HepG2 (cell line): ENCODE data around the gene C3orf18. TPM values are rescaled to one million over a fixed set of nuclear protein-coding genes. Genes with fewer than 3 reads are reported as not detected.

Experiments used
- ATAC-seq: fragments of 200-7000 bp; cut with Tn5 transposase; 3 replicates; pipeline ENCODE4 v1.9.1; 2020; ENCODE audit warnings: mild to moderate bottlenecking, moderate library complexity
- BruUV-seq: library from RNA; stranded (reverse); fragments of 400-500 nt; replicated peaks from 2 replicates; lab custom pipeline; 2021; lab: Mats Ljungman, UMichigan
- CTCF ChIA-PET: fragments of 300-600 bp; formaldehyde crosslinking; extraction: SDS; loops from one replicate; lab custom pipeline; 2021; ENCODE audit warnings: low total read pairs, inconsistent platforms, low intra/inter-chr PET ratio; lab: Yijun Ruan, JAX
- POLR2A ChIA-PET: fragments of 350-600 bp; sonication (Branson Sonifier 250); formaldehyde crosslinking; loops from one replicate; lab custom pipeline; 2020; ENCODE audit warnings: antibody characterized with exemption, inconsistent platforms; lab: Yijun Ruan, JAX
- DNase-seq: peaks from one replicate; pipeline ENCODE4 v3.0.0-alpha.2; 2015; ENCODE audit warnings: low spot score
- FAIRE-seq: peaks from 3 replicates; lab custom pipeline; 2011; peaks lifted over from hg19 to GRCh38; lab: Jason Lieb, UNC
- H2AFZ ChIP-seq: one replicate; pipeline ENCODE4 v1.6.1; 2011; ENCODE audit warnings: low read length, inconsistent platforms
- H3K27ac ChIP-seq: fragments of 300-600 bp; 3 replicates; pipeline ENCODE4 v1.8.0; 2011; ENCODE audit warnings: mixed run types, mild to moderate bottlenecking, mixed read lengths, low read length, inconsistent platforms; ENCODE audit not compliant: insufficient read depth; ENCODE audit errors: extremely low read length
- H3K27me3 ChIP-seq, 2 experiments: fragments of 200-600 bp in 1 of 2; 2 replicates in 1 of 2; 3 replicates in 1 of 2; pipeline versions ENCODE4 v1.6.0 to v1.8.0; 2011; ENCODE audit warnings: low read length in 2 of 2, mild to moderate bottlenecking in 2 of 2, moderate library complexity in 2 of 2, inconsistent platforms in 1 of 2; ENCODE audit not compliant: insufficient read depth in 2 of 2, control insufficient read depth in 1 of 2
- H3K36me3 ChIP-seq, 2 experiments: fragments of 200-600 bp in 1 of 2; replicated peaks in 1 of 2; 2 replicates in 1 of 2; 3 replicates in 1 of 2; pipeline versions ENCODE4 v1.5.1 to v1.8.0; 2011; ENCODE audit warnings: low read length in 2 of 2, inconsistent platforms in 1 of 2; ENCODE audit not compliant: insufficient read depth in 2 of 2, control insufficient read depth in 1 of 2
- H3K4me1 ChIP-seq: 2 replicates; pipeline ENCODE4 v1.5.1; 2012; ENCODE audit warnings: low read length, inconsistent platforms; ENCODE audit not compliant: insufficient read depth
- H3K4me2 ChIP-seq: 2 replicates; pipeline ENCODE4 v1.6.0; 2011; ENCODE audit warnings: low read depth, low read length, inconsistent platforms
- H3K4me3 ChIP-seq, 3 experiments: fragments of 200-600 bp in 1 of 3; sonication (generic), shearing (Covaris generic) in 1 of 3; replicated peaks in 1 of 3; 2 replicates each; pipeline ENCODE4 v1.5.1; 2011 to 2016; ENCODE audit warnings: low read length in 3 of 3, inconsistent platforms in 2 of 3, low read depth in 2 of 3, mild to moderate bottlenecking in 2 of 3, control low read depth in 1 of 3, mixed read lengths in 1 of 3; ENCODE audit not compliant: insufficient read depth in 1 of 3
- H3K79me2 ChIP-seq: one replicate; pipeline ENCODE4 v1.6.1; 2011; ENCODE audit warnings: low read length, inconsistent platforms; ENCODE audit not compliant: insufficient read depth
- H3K9ac ChIP-seq: 2 replicates; pipeline ENCODE4 v1.6.0; 2011; ENCODE audit warnings: mild to moderate bottlenecking, low read depth, low read length, inconsistent platforms; ENCODE audit not compliant: insufficient read depth
- H3K9me3 ChIP-seq: 2 replicates; pipeline ENCODE4 v1.5.1; 2012; ENCODE audit warnings: mild to moderate bottlenecking, low read length
- H4K20me1 ChIP-seq: 2 replicates; pipeline ENCODE4 v1.6.0; 2011; ENCODE audit warnings: inconsistent platforms, mild to moderate bottlenecking, low read length, moderate library complexity; ENCODE audit not compliant: insufficient read depth
- ARID4A ChIP-seq: sonication (generic); formaldehyde crosslinking; IDR thresholded peaks from 2 replicates; pipeline ENCODE4 v1.5.0; 2020; ENCODE audit warnings: mild to moderate bottlenecking, missing genetic modification reagents, borderline replicate concordance
- ELF1 ChIP-seq: sonication (generic); formaldehyde crosslinking; IDR thresholded peaks from 2 replicates; pipeline ENCODE4 v1.4.0; 2020; ENCODE audit warnings: missing genetic modification reagents
- REPIN1 ChIP-seq: sonication (generic); formaldehyde crosslinking; IDR thresholded peaks from 2 replicates; pipeline ENCODE4 v1.8.0; 2022; ENCODE audit warnings: missing genetic modification reagents, low read depth, mild to moderate bottlenecking, borderline replicate concordance
- RFX5 ChIP-seq: IDR thresholded peaks from 2 replicates; pipeline ENCODE4 v1.6.1; 2011; ENCODE audit warnings: low read depth, low read length, improper control_type of control experiment
- TFDP2 ChIP-seq: sonication (generic); formaldehyde crosslinking; IDR thresholded peaks from 2 replicates; pipeline ENCODE4 v1.4.0; 2020; ENCODE audit warnings: missing genetic modification reagents
- UBTF ChIP-seq: sonication (generic); formaldehyde crosslinking; IDR thresholded peaks from 2 replicates; pipeline ENCODE4 v1.4.0; 2020; ENCODE audit warnings: mild to moderate bottlenecking, missing genetic modification reagents
- ZMYM3 ChIP-seq: sonication (generic); formaldehyde crosslinking; IDR thresholded peaks from 2 replicates; pipeline ENCODE4 v1.5.1; 2020; ENCODE audit warnings: mild to moderate bottlenecking, missing genetic modification reagents
- ZNF567 ChIP-seq: sonication (generic); formaldehyde crosslinking; IDR thresholded peaks from 2 replicates; pipeline ENCODE4 v1.8.1; 2023; ENCODE audit warnings: mild to moderate bottlenecking, missing genetic modification reagents, borderline replicate concordance
- ZNF761 ChIP-seq: sonication (generic); formaldehyde crosslinking; conservative IDR thresholded peaks from 2 replicates; pipeline ENCODE4 v1.4.0; 2020; ENCODE audit warnings: mild to moderate bottlenecking, missing genetic modification reagents
- WGBS: methylation state at CpG from one replicate; pipeline ENCODE4 v1.1.6; 2017; ENCODE audit warnings: low lambda C conversion rate; 5-methylcytosine and 5-hydroxymethylcytosine counted together
- in situ Hi-C: cut with HindIII; loops from 2 replicates; pipeline ENCODE4 v1.10.0; 2017; ENCODE audit warnings: low pct_unique_long_range_greater_than_20kb; ENCODE audit not compliant: extremely low pct_ligation_motif_present
- intact Hi-C: fragments of 100-400 bp; cut with micrococcal nuclease; formaldehyde crosslinking; loops from one replicate; pipeline ENCODE4 v1.10.0; 2022; ENCODE audit not compliant: unreplicated experiment
- polyA plus RNA-seq, 8 experiments: library from polyadenylated mRNA; depleted of rRNA in 3 of 8; stranded (reverse) in 7 of 8; unstranded in 1 of 8; fragments of >200 nt; fragmentation: Illumina TruSeq in 4 of 8; extraction: Trizol in 4 of 8; gene quantifications; 2 replicates each; pipeline versions ENCODE4 v1.2.1 to v1.2.3, GENCODE V29; 2011 to 2016; ENCODE audit warnings: low read depth in 4 of 8, missing spikeins in 1 of 8, mixed read lengths in 1 of 8; ENCODE audit not compliant: insufficient read depth in 1 of 8
- total RNA-seq, 5 experiments: library from RNA; depleted of rRNA; stranded (reverse); fragments of >200 nt; fragmentation: Illumina TruSeq; extraction: Trizol; gene quantifications; 2 replicates each; pipeline ENCODE4 v1.2.3, GENCODE V29; 2016; ENCODE audit warnings: low read depth in 1 of 5
- TF ChIP-seq, protein P1 (sequence below): sonication (generic); formaldehyde crosslinking; IDR thresholded peaks from 2 replicates; pipeline ENCODE4 v1.4.0; 2020; ENCODE audit warnings: missing genetic modification reagents

C3orf18 gene
- total and polyA plus RNA-seq, 2 of the 13 experiments (the other 11 are each of a cell fraction or from before 2014, with no cell fraction given) = 1.6 to 4.8 TPM

- TF ChIP-seq TFDP2 (CRISPR knock-in tag) (0 out of 2 replicates have a peak, but pooled peaks have one; percentile 9), ZNF761 (CRISPR knock-in tag) (peak; percentile 7; the same call in 1 of the 2 replicates)
- TF ChIP-seq, protein P1, sequence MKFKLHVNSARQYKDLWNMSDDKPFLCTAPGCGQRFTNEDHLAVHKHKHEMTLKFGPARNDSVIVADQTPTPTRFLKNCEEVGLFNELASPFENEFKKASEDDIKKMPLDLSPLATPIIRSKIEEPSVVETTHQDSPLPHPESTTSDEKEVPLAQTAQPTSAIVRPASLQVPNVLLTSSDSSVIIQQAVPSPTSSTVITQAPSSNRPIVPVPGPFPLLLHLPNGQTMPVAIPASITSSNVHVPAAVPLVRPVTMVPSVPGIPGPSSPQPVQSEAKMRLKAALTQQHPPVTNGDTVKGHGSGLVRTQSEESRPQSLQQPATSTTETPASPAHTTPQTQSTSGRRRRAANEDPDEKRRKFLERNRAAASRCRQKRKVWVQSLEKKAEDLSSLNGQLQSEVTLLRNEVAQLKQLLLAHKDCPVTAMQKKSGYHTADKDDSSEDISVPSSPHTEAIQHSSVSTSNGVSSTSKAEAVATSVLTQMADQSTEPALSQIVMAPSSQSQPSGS (CRISPR knock-in tag) = 0 out of 2 replicates have a peak, but pooled peaks have one; percentile 2
- TF ChIP-seq, all 625 proteins: peak for 32
These were observed 49.2 kb upstream of the C3orf18 start (continued) for GRCh38 chr3:50616770-50617095.

DNA sequence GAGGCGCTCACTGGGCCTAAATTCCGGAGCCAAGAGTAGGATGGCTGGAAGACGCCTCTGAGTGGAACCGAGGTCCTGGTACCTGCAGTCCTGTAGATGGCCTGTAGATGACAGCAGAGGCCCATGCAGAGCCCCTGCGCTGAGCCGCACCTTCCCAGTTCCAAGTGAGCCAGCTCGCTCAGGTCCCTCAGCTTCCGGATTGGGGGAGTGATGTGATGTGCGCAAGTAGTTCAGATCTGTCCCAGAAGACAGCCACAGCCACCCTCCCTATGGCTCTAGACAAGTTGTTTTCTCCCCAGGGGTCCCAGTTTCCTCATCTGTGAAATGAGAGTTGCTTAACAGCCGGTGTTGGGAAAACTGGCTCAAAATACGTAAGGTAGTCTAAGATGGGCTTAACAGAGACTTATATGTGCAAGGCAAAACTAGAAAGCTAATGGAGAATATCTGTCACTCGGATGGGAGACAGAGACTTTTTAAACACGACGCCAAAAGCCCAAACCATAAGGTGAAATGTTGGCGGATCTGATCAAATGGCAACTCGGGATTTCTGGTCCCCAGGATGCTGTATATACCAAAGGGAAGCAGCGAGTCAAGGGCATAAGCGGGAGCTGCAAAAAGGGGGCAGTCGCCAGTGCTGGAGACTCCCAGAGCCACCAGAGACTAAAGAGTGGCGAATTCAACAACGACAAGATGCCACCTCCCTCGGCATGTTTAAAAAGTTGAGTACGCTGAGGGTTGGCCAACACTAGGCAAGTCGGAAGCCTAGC is 48.6 kb upstream of the C3orf18 start:
- H3K27ac ChIP-seq = peak overlapping the region; percentile 20
- peak overlapping the region; percentile 19; the same call in 1 of the 2 replicates for H3K9ac ChIP-seq
- intact Hi-C loops (loop anchor here (1.0 to 10.0 kb wide), 3 partner anchors 36 to 756 kb away; no protein-coding TSS in a partner anchor), in situ Hi-C loops (loop anchor here (5.0 kb wide), 2 partner anchors 36 to 756 kb away; no protein-coding TSS in a partner anchor)
- H3K9me3 ChIP-seq = no peaks in the 10 kb centered on the region
- H3K79me2 ChIP-seq = peaks cover 7% of the 10 kb centered on the region
- H3K4me2 ChIP-seq = peak overlapping the region; percentile 99
- ATAC-seq (peak; percentile 56), FAIRE-seq (peak; percentile 81), DNase-seq (peak; percentile 74)
- CTCF ChIA-PET = interaction anchor here (0.6 to 8.0 kb wide), 7 partner anchors 36 to 773 kb away, joined by 3 to 182 read pairs (median 8); partner anchors contain the start of gene HEMK1
- H3K4me1 ChIP-seq = peaks cover 53% of the 10 kb centered on the region
- TSS peak; percentile 57 for BruUV-seq
- no peaks in the 10 kb centered on the region for H3K36me3 ChIP-seq
- no peak overlapping the region for H2AFZ ChIP-seq
- peak overlapping the region; percentile 68 to 79 (median 69) for H3K4me3 ChIP-seq
- no peaks in the 10 kb centered on the region for H4K20me1 ChIP-seq
- H3K27me3 ChIP-seq = peaks cover 0 to 10% of the 10 kb centered on the region in 2 experiments; a peak in 1 of 5 replicates
- WGBS = 2% methylated on average over 18 of the region's 24 CpGs
- POLR2A ChIA-PET = interaction anchor here (0.8 to 4.0 kb wide), 12 partner anchors 15 to 769 kb away, joined by 3 to 33 read pairs (median 4); partner anchors contain the start of genes HEMK1 and MANF
- TF ChIP-seq ZMYM3 (CRISPR knock-in tag) = no peak
- TF ChIP-seq RFX5 = peak; percentile 47; the same call in 1 of the 2 replicates
- TF ChIP-seq UBTF (CRISPR knock-in tag) = no peak
- no peak for TF ChIP-seq ZNF567 (CRISPR knock-in tag)
- TF ChIP-seq ARID4A = 0 out of 2 replicates have a peak, but pooled peaks have one; percentile 11
- 0 out of 2 replicates have a peak, but pooled peaks have one; percentile 9 for TF ChIP-seq REPIN1 (CRISPR knock-in tag)
- peak; percentile 81 for TF ChIP-seq ELF1
